Stimulated activated CD8-positive, alpha-beta memory T cell treated with anti-CD3 and anti-CD28 coated beads, Interleukin-12 subunit alpha, Interleukin-12 subunit beta, amount 100 ng/mL, for 24 hours (primary cell): ENCODE measurements around the gene ZFP92.
"Not testable (repeated sequence)": the region's sequence is repeated elsewhere in the genome, so short reads cannot be mapped to it uniquely, and the experiment has no call there.

Experiments
- DNase-seq: peaks from one replicate; pipeline ENCODE4 v3.0.0-alpha.2; 2020; ENCODE audit errors: extremely low read depth

ZFP92 gene

GRCh38 chrX:153411255-153411987, at the start of gene ZFP92:
TSS of gene ZFP92 (plus strand) at chrX:153411472. CDS start at chrX:153418323, 6,851 bp downstream.
- peak; percentile 1 for DNase-seq

GRCh38 chrX:153361781-153362397, 49.4 kb upstream of the ZFP92 start:
- no peak for DNase-seq

DNA sequence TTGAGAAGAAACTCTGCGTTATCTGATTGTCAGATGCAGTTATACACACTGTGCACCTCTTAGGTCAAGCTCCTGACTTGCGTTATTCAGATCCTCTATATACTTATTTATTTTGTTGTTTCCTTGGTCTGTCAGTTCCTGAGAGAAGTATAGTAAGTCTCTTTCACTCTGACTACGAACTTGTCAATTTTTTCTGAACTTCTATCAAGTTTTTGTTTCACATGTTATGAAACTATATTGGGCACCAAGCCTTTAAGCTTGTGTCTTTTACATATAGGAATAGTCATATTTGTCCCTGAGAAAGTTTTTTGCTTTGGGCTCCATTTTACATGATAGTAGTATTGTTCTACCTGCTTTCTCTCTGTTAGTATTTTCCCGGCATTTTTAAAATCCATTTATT, 45.6 kb upstream of the ZFP92 start:
- DNase-seq: no peak

DNA sequence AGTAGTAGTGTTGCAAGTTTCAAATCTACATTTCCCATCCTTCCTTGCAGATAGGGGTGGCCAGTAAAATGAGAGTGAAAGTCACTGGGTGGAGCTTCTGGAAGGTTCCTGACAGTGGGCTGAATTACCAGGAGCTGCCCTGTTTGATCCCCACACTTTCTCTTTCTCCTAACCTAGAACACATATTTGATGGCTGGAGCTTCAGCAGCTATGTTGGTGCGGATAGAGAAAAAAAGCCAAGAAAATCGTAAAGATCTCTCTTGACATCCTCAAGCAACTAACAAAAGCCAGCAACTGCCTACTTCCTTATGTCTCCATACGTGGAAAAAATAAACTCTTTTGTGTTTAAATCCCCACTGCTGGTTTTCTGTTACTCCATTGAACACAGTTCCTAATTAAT, 45.2 kb upstream of the ZFP92 start:
- no peak for DNase-seq

DNA sequence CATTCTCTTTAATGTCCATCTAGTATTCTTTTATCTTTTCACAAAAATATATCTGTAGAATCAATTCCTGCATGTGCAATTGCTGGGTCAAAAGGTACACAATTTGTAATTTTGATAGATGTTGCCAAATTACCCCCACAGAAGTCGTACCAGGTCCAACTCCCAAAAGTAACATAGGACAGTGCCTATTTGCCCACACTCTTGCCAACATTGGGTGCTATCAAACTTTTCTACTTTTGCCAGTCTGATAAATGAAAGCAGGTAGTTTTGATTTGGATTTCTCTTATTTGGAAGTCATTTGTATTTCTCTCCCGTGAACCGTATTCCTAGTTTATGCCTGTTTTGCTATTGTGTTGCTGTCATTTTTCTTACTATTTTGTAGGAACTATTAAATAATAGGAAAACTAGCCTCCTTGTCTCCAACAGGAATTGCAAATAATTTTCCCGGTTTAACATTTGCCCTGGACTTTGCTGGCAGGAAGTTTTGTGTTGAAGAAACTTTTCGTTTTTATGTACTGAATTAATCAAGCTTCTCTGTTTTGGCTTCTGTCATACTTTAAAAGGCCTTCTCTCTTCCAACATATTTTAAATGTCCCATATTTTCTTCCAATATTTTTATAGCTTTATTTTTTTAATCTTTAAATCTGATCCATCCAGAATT, 44.3 kb upstream of the ZFP92 start:
- no peak for DNase-seq

DNA sequence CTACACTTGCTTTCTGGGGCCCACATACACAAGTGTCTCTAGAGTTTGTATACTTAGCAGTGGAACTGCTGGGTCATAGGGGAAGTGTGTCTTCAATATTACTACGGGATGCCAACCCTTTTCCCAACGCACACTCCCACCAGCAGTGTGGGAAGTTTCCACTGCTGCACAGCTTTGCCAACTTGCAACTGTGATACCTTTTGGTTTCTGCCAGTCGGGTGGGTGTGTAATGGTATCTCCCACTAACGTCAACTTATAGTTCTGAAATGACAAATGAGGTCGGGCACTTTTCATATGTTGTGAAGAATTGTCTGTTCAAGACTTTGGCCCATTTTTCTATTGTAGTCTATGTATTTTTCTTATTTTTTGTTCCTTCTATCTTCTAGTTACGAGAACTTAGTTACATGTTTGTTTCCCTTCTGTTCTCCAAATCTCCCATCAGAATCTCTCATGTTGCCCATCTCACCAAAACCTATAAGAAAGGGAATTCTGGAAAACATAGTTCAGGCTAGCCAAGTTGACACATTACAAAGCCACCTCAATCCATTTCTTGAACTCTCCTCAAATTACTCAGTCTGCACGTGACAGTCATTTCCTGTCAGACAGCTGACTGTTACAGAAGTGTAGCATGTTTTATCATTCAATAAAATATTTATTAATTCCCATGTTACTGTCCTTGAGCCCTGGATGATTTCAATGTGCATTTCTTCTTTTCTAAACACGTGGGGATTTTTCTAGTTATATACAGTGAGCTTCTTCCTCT, 40.8 kb upstream of the ZFP92 start:
- DNase-seq: no peak

DNA sequence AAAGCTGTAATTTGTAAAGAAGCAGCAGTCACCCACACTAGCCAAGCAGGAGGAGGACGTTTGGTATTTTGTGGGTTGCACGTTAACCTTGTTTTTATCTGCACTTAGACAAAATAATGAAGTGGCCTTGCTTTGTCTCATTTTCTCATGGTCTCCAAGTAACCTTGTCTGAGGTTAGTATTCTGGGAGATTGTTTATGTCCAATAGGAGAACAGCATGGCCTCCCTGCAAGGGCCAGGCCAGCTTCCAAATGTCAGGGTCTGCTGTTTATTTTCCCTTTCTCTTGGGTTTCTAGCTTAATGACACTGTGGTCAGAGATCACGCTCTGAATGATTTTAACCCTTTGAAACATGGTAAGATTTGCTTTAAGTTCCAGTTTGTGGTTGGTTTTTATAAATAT, 40.0 kb upstream of the ZFP92 start:
- DNase-seq: no peak

DNA sequence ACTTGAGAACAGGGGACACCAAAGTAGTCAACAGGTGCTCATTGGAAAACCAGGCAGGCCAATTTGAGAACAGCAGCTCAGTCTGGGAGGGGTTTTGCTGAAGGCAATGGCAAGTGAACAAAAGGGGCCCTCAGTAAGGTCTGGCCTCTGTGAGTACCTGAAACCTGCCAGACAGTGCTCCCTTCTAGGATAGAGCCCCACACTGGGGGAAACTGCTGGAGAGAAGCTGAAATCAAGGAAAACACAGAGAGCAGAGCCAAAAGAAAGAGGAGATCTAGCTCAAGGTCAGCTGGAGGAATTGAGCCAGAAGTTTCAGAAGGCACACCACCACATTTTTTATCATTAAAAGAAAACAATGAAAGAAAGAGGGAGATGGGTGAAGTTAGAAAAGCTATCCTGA, 38.3 kb upstream of the ZFP92 start:
- no peak for DNase-seq

GRCh38 chrX:153374426-153374825, 36.8 kb upstream of the ZFP92 start:
- DNase-seq: no peak

- no peak for DNase-seq
Measured at GRCh38 chrX:153375571-153375970, 35.7 kb upstream of the ZFP92 start.

DNA sequence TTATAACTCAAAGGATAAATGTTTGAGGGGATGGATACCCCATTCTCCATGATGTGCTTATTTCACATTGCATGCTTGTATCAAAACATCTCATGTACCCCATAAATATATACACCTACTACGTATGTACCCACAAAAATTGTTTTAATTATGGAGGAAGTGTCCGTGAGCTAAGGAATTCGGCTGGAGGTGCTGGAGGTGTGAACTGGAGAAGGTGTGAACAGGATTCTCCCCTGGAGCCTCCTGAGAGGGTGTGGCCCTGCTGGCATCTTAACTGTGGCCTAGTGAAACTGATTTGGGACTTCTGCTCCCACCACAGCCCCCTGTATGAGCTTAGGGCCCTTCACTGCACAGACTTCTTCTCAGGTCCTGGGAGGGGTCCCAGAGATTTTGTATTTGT, 33.5 kb upstream of the ZFP92 start:
- DNase-seq: no peak

GRCh38 chrX:153378607-153379006, 32.7 kb upstream of the ZFP92 start:
- DNase-seq: no peak

DNA sequence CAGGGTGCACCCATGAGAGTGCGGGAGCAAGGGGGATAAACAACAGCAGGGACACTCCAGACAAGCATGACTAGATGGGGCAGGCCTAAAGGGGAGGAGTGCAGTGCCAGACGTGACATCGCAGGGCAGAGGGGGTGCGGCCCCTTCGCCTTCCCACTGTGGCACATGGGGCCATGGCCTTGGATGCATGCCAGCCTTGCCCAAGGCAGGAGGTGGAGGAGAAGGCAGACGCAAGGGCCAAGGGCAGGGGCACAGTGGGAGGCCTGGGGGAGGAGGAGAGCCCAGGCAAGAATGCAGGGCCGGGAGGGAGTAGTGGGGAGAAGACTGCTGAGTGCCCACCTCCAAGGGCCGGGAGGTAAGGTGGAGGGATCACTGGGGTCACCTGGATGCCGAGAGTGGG, 31.8 kb upstream of the ZFP92 start:
- DNase-seq: no peak

GRCh38 chrX:153379971-153380581, 31.2 kb upstream of the ZFP92 start:
- no peak for DNase-seq

DNA sequence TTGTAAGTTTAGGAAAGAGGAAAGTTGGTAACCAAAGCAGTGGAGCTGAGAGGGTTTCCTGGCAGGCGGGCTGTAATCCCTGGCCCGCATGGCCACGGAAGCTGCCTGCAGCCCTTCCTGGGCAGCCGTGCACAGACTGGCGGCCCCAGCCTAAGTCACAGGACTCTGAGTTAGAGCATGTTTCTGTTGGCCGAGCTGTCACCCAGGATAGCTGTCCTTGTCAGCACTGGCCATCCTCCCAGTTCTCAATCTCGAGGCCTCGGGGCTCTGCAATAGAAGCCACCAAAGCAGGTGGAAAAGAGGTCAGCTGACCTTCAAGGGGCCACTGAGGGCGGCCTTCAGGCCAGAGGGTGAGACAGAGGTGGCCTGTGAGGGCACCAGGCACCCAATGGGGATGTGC, 30.6 kb upstream of the ZFP92 start:
- DNase-seq: no peak

- DNase-seq: no peak
Measured at GRCh38 chrX:153381684-153382532, 29.4 kb upstream of the ZFP92 start.

GRCh38 chrX:153382563-153383482, 28.4 kb upstream of the ZFP92 start:
- DNase-seq: no peak

- no peak for DNase-seq
Measured at GRCh38 chrX:153384390-153384789, 26.9 kb upstream of the ZFP92 start.

- not testable (repeated sequence) for DNase-seq
Measured at GRCh38 chrX:153384973-153385372, 26.3 kb upstream of the ZFP92 start.

DNA sequence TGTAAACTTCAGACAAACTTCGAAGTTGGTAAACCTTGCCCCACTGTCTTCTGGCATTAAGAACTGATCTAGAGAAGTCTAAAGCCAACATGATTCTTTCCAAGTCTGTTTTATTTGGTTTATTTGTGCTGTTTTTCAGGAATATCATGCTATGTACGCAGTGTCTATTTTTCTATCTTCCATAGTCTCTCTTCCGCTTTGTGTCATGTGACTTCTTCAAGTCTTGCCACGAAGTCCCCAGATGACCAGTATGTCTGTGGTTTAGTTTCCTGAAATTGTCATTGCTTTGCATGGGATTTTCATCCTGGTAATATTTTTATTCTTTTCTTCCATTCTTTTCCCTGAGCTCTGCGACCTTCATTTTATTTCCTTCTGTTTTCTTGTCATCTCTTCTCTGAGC, 25.2 kb upstream of the ZFP92 start:
- no peak for DNase-seq
